ENCODE data around the gene CACNA2D2.

Gene CACNA2D2

DNA sequence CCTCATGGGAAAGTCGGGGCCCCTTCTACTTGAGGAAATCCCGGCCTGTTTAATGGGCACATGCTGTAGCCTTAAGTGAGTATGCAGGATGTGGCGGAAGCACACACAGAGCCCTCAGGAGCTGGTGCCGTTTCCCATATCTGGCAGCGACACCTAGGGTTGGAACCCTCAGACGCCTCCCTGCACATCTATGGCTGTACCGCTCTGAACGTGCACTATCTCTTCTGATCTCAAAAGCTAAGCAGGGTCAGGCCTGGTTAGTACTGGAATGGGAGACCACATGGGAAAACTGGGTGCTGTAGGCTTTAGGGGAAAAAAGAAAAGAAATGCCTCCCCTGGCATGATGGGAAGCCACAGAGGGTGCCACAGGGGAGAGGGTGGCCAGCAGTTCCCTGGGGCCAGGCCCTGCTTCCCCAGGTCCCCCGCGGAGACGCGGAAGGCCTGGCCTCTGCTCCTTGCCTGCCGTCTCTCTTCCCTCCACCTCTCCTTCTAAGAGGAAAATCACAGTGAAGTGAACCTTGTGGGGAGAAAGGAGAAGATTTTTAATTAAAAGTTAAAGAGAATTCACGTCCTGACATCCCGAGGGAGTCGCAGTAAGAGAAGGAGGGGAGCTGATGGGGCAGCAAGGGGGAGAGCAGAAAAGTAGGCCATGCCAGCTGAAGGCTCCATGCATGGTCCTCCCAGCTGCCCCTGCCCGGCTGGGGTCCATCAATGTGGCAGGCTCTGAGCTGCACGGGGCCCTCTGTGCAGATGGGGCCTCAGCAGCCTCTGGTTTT, 83.7 kb downstream of the CACNA2D2 start:
- no peak for DNase-seq

DNA sequence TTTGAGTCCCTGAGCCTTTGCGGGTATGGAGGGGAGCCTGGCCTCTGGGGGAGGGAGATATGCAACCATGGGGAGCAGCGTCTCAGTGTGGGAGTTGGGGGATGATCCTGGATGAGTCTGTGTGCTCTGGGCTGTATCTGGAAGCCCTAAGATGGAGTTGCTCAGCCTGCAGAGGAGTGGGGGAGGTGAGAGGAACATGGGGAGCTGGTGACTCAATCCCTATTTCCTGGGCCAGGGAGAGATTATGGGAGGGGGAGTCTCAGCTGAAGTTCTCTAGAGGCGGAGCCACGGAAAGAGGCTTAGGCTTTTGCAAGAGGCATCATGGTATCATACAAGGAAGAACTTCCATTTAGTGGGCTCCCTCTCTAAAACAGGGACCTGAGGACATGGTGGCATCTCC, 84.6 kb downstream of the CACNA2D2 start:
- DNase-seq, result no peak

DNA sequence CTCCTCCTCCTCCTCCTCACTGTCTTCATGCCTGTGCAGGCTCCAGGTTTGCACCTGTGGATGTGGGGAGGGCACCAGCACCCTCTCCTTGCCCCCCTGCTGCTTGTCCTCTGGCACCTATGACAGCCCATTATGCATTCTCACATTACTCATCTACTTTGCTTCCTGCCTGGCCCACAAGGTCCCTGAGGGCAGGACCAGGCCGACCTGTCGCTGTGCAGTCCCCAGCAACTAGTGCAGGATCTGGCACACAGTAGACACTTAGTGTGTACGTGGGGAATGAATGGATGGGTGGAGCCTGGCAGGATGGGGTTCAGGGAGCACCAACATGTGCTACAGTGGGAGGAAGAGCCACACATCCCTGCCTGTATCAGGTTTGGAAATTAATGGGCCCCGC, 85.8 kb downstream of the CACNA2D2 start:
- DNase-seq, result no peak

GRCh38 chr3:50416736-50417636, 86.4 kb downstream of the CACNA2D2 start:
- no peak for DNase-seq

- no peak for DNase-seq
These were observed 87.6 kb downstream of the CACNA2D2 start for GRCh38 chr3:50415816-50416215.

DNA sequence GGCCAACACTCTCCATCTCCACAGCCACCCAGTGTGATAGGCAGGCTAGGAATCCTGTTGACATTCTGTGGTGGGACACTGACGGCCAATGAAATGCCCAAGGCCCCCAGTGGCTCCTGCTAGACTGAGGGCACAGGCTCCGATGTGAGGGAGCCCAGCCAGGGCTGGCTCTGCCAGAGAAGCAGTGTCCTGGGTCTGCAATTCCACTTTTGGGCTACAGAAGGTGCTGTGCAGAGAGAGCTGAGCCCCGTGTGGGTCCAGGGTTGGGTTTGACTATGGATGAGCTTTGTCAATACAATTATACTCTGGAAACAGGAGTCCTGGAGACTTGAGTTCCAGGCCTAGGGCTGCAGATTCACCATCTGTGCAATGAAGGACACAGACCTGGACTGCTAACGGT, 88.4 kb downstream of the CACNA2D2 start:
- no peak for DNase-seq

DNA sequence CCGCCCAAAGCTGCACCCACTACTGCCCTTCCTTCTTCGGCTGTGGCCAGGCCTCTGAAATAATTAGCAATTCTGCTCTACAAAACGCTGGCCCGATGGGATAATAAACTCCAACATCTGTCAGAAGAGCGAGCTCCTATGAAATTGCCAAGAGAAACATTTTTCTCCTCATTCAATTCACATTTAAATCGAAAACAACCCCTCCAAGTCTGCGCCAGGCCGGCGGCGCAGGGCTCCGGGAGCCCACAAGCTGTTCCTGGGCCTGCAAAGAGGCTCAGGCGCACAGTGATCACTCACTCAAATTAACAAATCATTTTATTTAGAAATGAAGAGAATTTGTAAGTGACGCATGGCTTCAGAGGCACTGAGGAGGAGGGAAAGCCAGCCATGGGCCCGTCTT, 88.8 kb downstream of the CACNA2D2 start:
- DNase-seq, result no peak

GRCh38 chr3:50412231-50412754, 91.1 kb downstream of the CACNA2D2 start:
- no peak for DNase-seq

DNA sequence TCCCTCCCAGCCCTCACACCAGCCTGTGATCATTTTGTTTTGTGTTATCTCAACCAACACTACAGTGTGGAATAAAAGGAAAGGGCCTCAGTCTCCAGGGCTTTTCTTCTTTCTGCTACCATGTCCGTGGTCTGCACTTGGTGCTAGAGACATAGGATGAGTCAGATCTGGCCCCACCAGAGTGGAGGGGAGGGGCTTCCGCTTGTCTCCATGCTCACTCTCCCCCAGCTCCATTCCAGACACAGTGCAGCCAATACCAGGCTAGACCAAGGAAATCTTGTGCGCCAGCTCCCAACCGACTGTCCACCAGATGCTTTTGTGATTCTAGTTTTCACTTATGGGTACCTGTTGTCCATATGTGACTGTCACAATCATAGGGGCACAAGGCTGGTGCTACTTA, 92.2 kb downstream of the CACNA2D2 start:
- DNase-seq, result no peak

GRCh38 chr3:50410608-50411139, 92.8 kb downstream of the CACNA2D2 start:
- DNase-seq, result no peak

DNA sequence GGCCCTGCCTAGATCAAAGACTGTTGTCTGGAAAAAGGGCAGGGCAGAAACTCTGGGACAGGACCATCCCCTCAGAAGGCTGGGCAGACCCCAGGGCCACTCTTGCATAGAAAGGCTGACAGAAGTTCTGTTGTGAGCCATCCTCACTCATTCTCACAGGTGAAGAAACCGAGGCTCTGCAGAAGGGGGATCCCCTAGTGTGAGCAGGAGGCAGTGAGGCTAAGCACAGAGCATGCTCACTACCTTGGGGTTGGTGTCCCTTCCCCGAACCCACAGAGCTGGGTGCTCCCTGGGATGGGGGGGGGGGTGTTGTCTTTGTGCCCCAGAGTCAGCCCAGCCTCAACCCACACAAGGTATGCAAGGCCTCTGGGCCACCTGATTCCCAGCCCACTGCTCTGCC, 93.2 kb downstream of the CACNA2D2 start:
- no peak for DNase-seq

DNA sequence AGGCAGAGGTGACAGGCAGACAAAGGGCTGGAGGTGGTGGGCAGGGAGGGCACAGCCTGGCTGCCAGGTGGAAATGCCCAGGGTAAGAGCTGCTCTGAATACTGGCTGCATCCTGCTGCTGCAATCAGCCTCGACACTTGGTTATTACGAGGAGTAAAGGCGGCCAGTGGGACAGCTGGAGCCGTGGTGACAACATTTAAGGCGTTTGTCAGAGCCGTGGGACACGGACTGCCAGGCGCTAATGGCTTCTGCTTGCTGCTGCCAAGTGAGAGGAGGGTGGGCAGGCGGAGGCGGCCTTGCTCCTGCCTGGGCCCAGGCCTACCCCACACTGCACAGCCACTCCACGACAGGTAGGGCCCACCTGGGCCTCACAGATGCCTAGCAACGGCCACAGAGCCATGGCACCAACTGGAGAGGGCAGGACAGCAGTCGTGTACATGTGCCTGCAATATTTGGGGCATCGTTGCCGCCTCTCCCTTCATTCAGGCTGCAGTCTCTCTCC, 94.9 kb downstream of the CACNA2D2 start:
- DNase-seq, result no peak

DNA sequence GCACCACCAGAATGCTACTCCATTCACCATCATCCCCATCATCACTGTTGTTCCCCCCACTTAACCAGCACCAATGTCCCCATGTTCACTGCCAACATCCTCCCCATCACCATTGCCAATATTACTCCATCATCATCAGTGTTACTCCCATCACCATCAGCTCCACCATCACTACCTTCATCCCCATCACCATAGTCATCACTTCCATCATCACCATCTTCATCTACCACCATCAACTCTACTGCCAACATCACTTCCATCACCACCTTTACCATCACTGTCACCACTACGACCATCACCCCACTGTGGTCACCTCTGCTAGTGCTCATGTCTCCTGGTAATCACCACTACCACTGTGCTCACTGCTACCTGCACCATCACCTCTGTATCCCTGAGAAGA, 96.9 kb downstream of the CACNA2D2 start:
- DNase-seq, result no peak

DNA sequence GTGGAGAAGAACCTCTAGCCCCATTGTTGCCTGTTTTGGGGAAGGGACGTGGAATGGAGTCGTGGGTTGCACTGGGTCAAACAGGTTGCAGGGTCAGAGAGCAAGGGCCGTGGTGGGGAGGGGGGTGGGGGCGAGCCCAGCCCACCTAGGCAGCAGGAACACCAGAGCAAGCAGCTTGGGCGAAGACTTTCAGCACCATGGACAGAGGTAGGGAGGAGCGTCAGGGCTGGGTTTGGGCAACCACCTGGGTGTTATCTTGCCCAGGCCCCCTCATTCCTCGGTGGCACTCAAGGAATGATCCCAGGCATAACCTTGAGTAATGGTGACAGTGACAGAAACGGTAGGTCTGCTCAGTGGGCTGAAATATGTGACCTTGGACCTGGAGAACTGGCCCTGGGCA, 98.2 kb downstream of the CACNA2D2 start:
- no peak for DNase-seq

DNA sequence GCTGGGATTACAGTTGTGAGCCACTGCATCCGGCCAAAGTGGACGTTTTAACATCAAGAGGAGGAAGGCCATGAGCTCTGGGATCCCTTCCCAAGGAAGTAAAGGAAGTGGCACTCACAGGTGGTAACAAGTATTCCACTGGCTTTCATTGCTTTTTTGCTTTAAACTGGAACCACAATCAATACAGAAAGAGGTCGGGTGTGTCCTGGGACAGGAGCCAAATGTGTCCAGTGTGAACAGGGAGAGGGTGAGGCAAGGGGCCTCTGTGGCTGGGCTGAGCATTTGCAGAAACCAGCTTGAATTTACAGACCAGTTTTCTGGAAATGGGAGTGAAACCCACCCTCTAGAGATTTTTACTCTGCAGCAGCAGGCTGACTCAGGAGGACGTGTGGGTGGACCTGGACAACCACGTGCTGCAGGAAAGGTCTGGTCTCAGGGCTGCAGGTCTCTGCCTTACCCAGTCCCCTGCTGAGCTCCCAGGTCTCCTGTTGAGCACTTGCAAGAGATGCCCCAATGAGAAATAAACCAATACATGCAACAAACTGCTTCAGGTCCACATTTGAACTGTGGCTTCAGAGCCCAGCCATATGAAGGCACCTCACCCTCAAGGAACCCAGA, 101.3 kb downstream of the CACNA2D2 start:
- DNase-seq, result no peak

GRCh38 chr3:50396502-50396901, 106.9 kb downstream of the CACNA2D2 start:
- DNase-seq, result no peak

GRCh38 chr3:50395070-50395860, 108.2 kb downstream of the CACNA2D2 start:
- DNase-seq, result no peak

DNA sequence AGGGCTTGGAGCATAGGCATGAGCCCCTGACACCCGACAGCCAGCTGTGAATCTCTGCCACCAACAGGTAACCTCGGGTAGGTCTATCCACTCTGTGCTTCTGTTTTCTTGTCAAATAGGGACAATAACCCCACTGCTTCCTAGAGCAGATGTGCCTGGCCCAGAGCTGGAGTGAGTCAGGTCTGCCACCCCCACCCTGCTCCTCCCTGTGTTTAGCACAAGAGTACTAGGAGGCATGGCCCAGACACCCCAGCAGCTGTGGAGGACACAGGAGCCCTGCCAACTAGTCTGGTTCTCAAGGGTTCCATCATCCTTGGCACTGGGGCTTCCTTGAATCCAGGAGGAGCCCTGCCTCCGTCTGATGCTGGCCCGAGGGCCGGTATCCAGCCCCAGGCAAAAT, 110.4 kb downstream of the CACNA2D2 start:
- DNase-seq, result no peak

DNA sequence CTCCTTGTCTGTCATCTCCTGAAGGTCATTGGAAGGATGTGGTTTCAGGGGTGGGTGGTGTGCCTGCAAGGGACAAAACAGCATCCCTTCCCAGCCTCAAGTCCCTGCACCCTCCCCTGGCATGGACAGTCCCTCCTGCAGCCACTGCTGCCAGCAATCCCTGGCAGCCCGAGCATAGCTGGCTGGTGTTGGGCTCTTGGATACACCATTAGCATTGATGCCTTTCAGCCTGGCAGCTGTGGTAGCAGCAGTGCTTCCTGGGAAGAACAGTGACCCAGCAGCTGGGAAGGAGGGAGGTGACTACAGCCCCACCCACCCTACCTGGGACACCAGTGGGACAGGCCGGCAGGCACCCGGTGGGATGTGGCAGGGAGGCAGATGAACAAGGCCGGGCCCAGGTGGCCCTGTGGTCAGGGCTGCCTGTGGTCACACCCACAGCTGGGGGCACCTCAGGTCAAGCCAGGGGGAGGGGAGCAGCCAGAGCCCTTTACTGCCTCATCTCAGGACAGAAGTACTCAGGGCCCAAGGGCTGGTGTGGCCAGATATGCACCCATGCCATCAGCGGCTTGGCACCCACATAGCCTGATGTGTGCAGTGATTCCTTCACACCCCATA, 111.2 kb downstream of the CACNA2D2 start:
- no peak for DNase-seq

GRCh38 chr3:50390508-50391224, 112.8 kb downstream of the CACNA2D2 start:
- no peak for DNase-seq

- no peak for DNase-seq
These were observed 114.0 kb downstream of the CACNA2D2 start for GRCh38 chr3:50389414-50389767.

Measured in activated effector memory CD4-positive, alpha-beta T cell treated with anti-CD3 and anti-CD28 coated beads, Interleukin-2, amount 50 U/mL, for 16 hours (primary cell).